GM10248 (cell line): ENCODE results near the gene SHH.
A peak's percentile ranks its signal among the peaks of the same experiment; 100 is the strongest.

Experiments used
- CTCF ChIA-PET: fragments of 300-600 bp; sonication (Branson Sonifier 250); formaldehyde crosslinking; extraction: SDS; loops from one replicate; lab custom pipeline; 2021; ENCODE audit warnings: antibody characterized with exemption; lab: Yijun Ruan, JAX
- POLR2A ChIA-PET: fragments of 350-650 bp; sonication (Branson Sonifier 250); formaldehyde crosslinking; extraction: SDS; loops from one replicate; lab custom pipeline; 2020; ENCODE audit warnings: antibody characterized with exemption; lab: Yijun Ruan, JAX
- DNase-seq: peaks from one replicate; pipeline ENCODE4 v3.0.0; 2012; ENCODE audit errors: extremely low spot score
- CTCF ChIP-seq: IDR thresholded peaks from 2 replicates; pipeline ENCODE4 v1.5.1; 2012; ENCODE audit warnings: mild to moderate bottlenecking, low read depth; ENCODE audit errors: extremely low read depth, missing control alignments, control extremely low read depth

Gene SHH

GRCh38 chr7:155798673-155799439, 13.4 kb downstream of the SHH start:
- no peak for TF ChIP-seq CTCF
- ChIA-PET CTCF (interaction anchor here (0.7 to 1.6 kb wide), 6 partner anchors 10 to 1475 kb away, joined by 3 to 4 read pairs (median 3); no protein-coding TSS in a partner anchor), POLR2A (no interaction called here)
- DNase-seq, result no peak

- no peak for DNase-seq
- no peak for TF ChIP-seq CTCF
- POLR2A ChIA-PET, result no interaction called here
- CTCF ChIA-PET, result interaction anchor here (1.0 to 1.6 kb wide), 4 partner anchors 13 to 1019 kb away, joined by 3 to 4 read pairs (median 4); no protein-coding TSS in a partner anchor
Measured at GRCh38 chr7:155797262-155798250, 14.7 kb downstream of the SHH start.

GRCh38 chr7:155796381-155797261, 15.6 kb downstream of the SHH start:
- TF ChIP-seq CTCF, result peak; percentile 94
- ChIA-PET POLR2A (no interaction called here), CTCF (interaction anchor here (1.0 kb wide), 1 partner anchor 19 kb away, joined by 3 read pairs; no protein-coding TSS in a partner anchor)
- DNase-seq, result peak; percentile 86

- CTCF ChIA-PET, result no interaction called here
- POLR2A ChIA-PET, result no interaction called here
Measured at GRCh38 chr7:155795951-155796350, 16.3 kb downstream of the SHH start.

GRCh38 chr7:155795401-155795800, 16.9 kb downstream of the SHH start:
- ChIA-PET POLR2A (no interaction called here), CTCF (no interaction called here)
- no peak for DNase-seq
- no peak for TF ChIP-seq CTCF

More at GRCh38 chr7:155795951-155796350, 16.3 kb downstream of the SHH start:
- DNase-seq, result no peak
- TF ChIP-seq CTCF, result no peak

- POLR2A ChIA-PET, result no interaction called here
- TF ChIP-seq CTCF, result no peak
- CTCF ChIA-PET, result no interaction called here
- no peak for DNase-seq
Measured at GRCh38 chr7:155794196-155794595, 18.1 kb downstream of the SHH start.
